Loucy (cell line): ENCODE data around the gene HEPN1.

Experiments
- H2AFZ ChIP-seq: fragments of 200-600 bp; sonication (generic); 2 replicates; pipeline ENCODE4 v1.6.0; 2016; ENCODE audit warnings: antibody characterized with exemption, mild to moderate bottlenecking, low read length, moderate library complexity
- H3F3A ChIP-seq: fragments of 200-600 bp; 2 replicates; pipeline ENCODE4 v1.6.0; 2016; ENCODE audit warnings: antibody characterized with exemption, low read depth, mild to moderate bottlenecking
- H3K27me3 ChIP-seq: fragments of 200-600 bp; sonication (generic); 2 replicates; pipeline ENCODE4 v1.6.1; 2014; ENCODE audit warnings: low read length, mild to moderate bottlenecking; ENCODE audit not compliant: insufficient read depth, poor library complexity, severe bottlenecking
- H3K36me3 ChIP-seq: fragments of 200-600 bp; sonication (generic); 2 replicates; pipeline ENCODE4 v1.6.1; 2016; ENCODE audit warnings: low read length; ENCODE audit not compliant: insufficient read depth
- H3K4me1 ChIP-seq: fragments of 200-600 bp; sonication (generic); 2 replicates; pipeline ENCODE4 v1.5.1; 2014; ENCODE audit warnings: low read length, mild to moderate bottlenecking; ENCODE audit not compliant: insufficient read depth, poor library complexity, severe bottlenecking
- H3K4me2 ChIP-seq: fragments of 200-600 bp; sonication (generic); 2 replicates; pipeline ENCODE4 v1.6.0; 2014; ENCODE audit warnings: antibody characterized with exemption, low read length, low read depth, mild to moderate bottlenecking; ENCODE audit not compliant: poor library complexity, severe bottlenecking
- H3K4me3 ChIP-seq: fragments of 200-600 bp; sonication (generic); 2 replicates; pipeline ENCODE4 v1.5.1; 2014; ENCODE audit warnings: low read length, mild to moderate bottlenecking, mixed read lengths; ENCODE audit not compliant: poor library complexity, severe bottlenecking
- H3K79me2 ChIP-seq: fragments of 200-600 bp; sonication (generic); 2 replicates; pipeline ENCODE4 v1.6.1; 2014; ENCODE audit warnings: low read length; ENCODE audit not compliant: insufficient read depth
- H3K9ac ChIP-seq: fragments of 200-600 bp; sonication (generic); 2 replicates; pipeline ENCODE4 v1.6.0; 2014; ENCODE audit warnings: mild to moderate bottlenecking, low read depth, low read length, moderate library complexity; ENCODE audit not compliant: poor library complexity, severe bottlenecking
- H3K9me2 ChIP-seq: fragments of 200-600 bp; sonication (generic); replicated peaks from 2 replicates; pipeline ENCODE4 v1.6.1; 2016; ENCODE audit warnings: low read depth, low read length, mixed read lengths
- H3K9me3 ChIP-seq: fragments of 200-600 bp; sonication (generic); 2 replicates; pipeline ENCODE4 v1.6.1; 2014; ENCODE audit warnings: mild to moderate bottlenecking, antibody characterized with exemption, low read length, low read depth; ENCODE audit not compliant: insufficient read depth
- H4K20me1 ChIP-seq: fragments of 200-600 bp; sonication (generic); 2 replicates; pipeline ENCODE4 v1.6.0; 2014; ENCODE audit warnings: antibody characterized with exemption, low read length, mild to moderate bottlenecking; ENCODE audit not compliant: insufficient read depth, poor library complexity, severe bottlenecking
- CTCF ChIP-seq: fragments of 200-600 bp; sonication (generic); conservative IDR thresholded peaks from 2 replicates; pipeline ENCODE4 v1.5.1; 2014; ENCODE audit warnings: mild to moderate bottlenecking, antibody characterized with exemption, low read length
- EZH2phosphoT487 ChIP-seq: fragments of 200-600 bp; IDR thresholded peaks from 2 replicates; pipeline ENCODE4 v1.6.1; 2018; ENCODE audit warnings: antibody characterized with exemption, mild to moderate bottlenecking, moderate library complexity, borderline replicate concordance

Gene HEPN1

GRCh38 chr11:124935548-124936514 lies 16.8 kb downstream of the HEPN1 start, which contains the start of gene HEPACAM:
Gene HEPACAM (minus strand): TSS chr11:124936047. CDS start chr11:124936006, 41 bp downstream.
- Histone ChIP-seq H3F3A (no peaks in the 10 kb centered on the region), H3K9me3 (no peaks in the 10 kb centered on the region), H3K9ac (no peak within 1 kb of the TSS), H4K20me1 (no peaks in the 10 kb centered on the region), H3K9me2 (no peaks in the 10 kb centered on the region), H3K79me2 (no peaks in the 10 kb centered on the region), H2AFZ (no peak within 1 kb of the TSS), H3K4me3 (no peak within 1 kb of the TSS), H3K4me2 (no peak within 1 kb of the TSS), H3K4me1 (no peaks in the 10 kb centered on the region), H3K36me3 (no peaks in the 10 kb centered on the region), H3K27me3 (no peaks in the 10 kb centered on the region)
- TF ChIP-seq CTCF (no peak), EZH2phosphoT487 (no peak)

GRCh38 chr11:124937336-124937935 lies 18.4 kb downstream of the HEPN1 start:
- Histone ChIP-seq H4K20me1 (no peaks in the 10 kb centered on the region), H3K79me2 (no peaks in the 10 kb centered on the region), H3K4me3 (no peak overlapping the region), H3K36me3 (no peaks in the 10 kb centered on the region), H3F3A (no peaks in the 10 kb centered on the region), H3K4me1 (peaks cover under 1% of the 10 kb centered on the region), H3K9me2 (no peaks in the 10 kb centered on the region), H3K4me2 (no peak overlapping the region), H3K9me3 (no peaks in the 10 kb centered on the region), H3K9ac (no peak overlapping the region), H2AFZ (no peak overlapping the region), H3K27me3 (no peaks in the 10 kb centered on the region)
- TF ChIP-seq EZH2phosphoT487 (no peak), CTCF (no peak)

- Histone ChIP-seq H3K79me2 (no peaks in the 10 kb centered on the region), H4K20me1 (no peaks in the 10 kb centered on the region), H3F3A (no peaks in the 10 kb centered on the region), H3K4me3 (no peak overlapping the region), H3K9me3 (no peaks in the 10 kb centered on the region), H3K9ac (no peak overlapping the region), H2AFZ (no peak overlapping the region), H3K36me3 (no peaks in the 10 kb centered on the region), H3K27me3 (no peaks in the 10 kb centered on the region), H3K4me2 (no peak overlapping the region), H3K4me1 (peaks cover 9% of the 10 kb centered on the region), H3K9me2 (no peaks in the 10 kb centered on the region)
- TF ChIP-seq CTCF (no peak), EZH2phosphoT487 (no peak)
Observed at GRCh38 chr11:124938206-124938765, 19.2 kb downstream of the HEPN1 start.
